Measurements from ENCODE around the gene HECA. TPM values are rescaled to one million over a fixed set of nuclear protein-coding genes. Genes with fewer than 3 reads are reported as not detected.

The HECA gene
- total and polyA plus RNA-seq, 2 of the 8 experiments (the other 6 are each of a cell fraction or from before 2014, with no cell fraction given), result 2.4 to 9.2 TPM

GRCh38 chr6:139165324-139165723, 30.4 kb downstream of the HECA start:
- no peak overlapping the region for H3K4me2 ChIP-seq (ENCODE audit: insufficient read depth in 1 of 2, low read depth in 2 of 2, low read length in 2 of 2)
- no peak overlapping the region for H2AFZ ChIP-seq (ENCODE audit: low read length)
- no peak overlapping the region for H2BK12ac ChIP-seq (ENCODE audit: low read depth, low read length)
- H2BK15ac ChIP-seq (ENCODE audit: low read length), result no peak overlapping the region
- H3K79me1 ChIP-seq (ENCODE audit: low read depth, low read length), result no peaks in the 10 kb centered on the region; the same call in 1 of the 2 replicates
- DNase-seq (ENCODE audit: low read depth in 1 of 2, low spot score in 2 of 2), result no peak
- H4K20me1 ChIP-seq (replicated peaks in 1 of 2; ENCODE audit: control insufficient read depth in 1 of 2, insufficient read depth in 2 of 2, low read length in 2 of 2), result peaks cover 0 to 5% of the 10 kb centered on the region in 2 experiments
- H3K18ac ChIP-seq (ENCODE audit: extremely low read depth, low read length), result no peak overlapping the region
- H3K4me3 ChIP-seq (ENCODE audit: extremely low read depth in 1 of 4, insufficient read depth in 2 of 4, low read depth in 3 of 4, low read length in 4 of 4), result no peak overlapping the region
- H2BK120ac ChIP-seq (replicated peaks; ENCODE audit: low read depth, low read length), result no peak overlapping the region
- ChIA-PET CTCF (ENCODE audit: partially characterized antibody) (interaction anchor here (0.6 to 2.4 kb wide), 6 partner anchors 9 to 92 kb away, joined by 3 to 6 read pairs (median 4); no protein-coding TSS in a partner anchor), POLR2A (ENCODE audit: partially characterized antibody) (interaction anchor here (1.0 kb wide), 1 partner anchor 209 kb away, joined by 3 read pairs; the partner anchor contains the start of gene CITED2)
- H4K91ac ChIP-seq (replicated peaks; ENCODE audit: insufficient read length, low read length), result no peak overlapping the region
- no peak overlapping the region for H3K23ac ChIP-seq (ENCODE audit: insufficient read length)
- no peak overlapping the region for H3K4ac ChIP-seq (replicated peaks; ENCODE audit: insufficient read length, low read depth, low read length)
- H3K4me1 ChIP-seq (replicated peaks in 1 of 4; ENCODE audit: control insufficient read depth in 3 of 4, insufficient read depth in 4 of 4, low read length in 3 of 4), result no peaks in the 10 kb centered on the region
- no peaks in the 10 kb centered on the region for H3K27me3 ChIP-seq (replicated peaks in 1 of 4; ENCODE audit: control insufficient read depth in 3 of 4, extremely low read depth in 1 of 4, insufficient read depth in 3 of 4, low read length in 3 of 4)
- peaks cover 0 to 6% (median 2%) of the 10 kb centered on the region in 4 experiments; a peak in 2 of 8 replicates for H3K36me3 ChIP-seq (ENCODE audit: control insufficient read depth in 2 of 4, insufficient read depth in 4 of 4, low read length in 3 of 4)
- H3K9ac ChIP-seq (replicated peaks in 1 of 4; ENCODE audit: extremely low read depth in 1 of 4, low read depth in 3 of 4, low read length in 3 of 4), result no peak overlapping the region
- H3K23me2 ChIP-seq (ENCODE audit: low read depth, low read length), result no peaks in the 10 kb centered on the region; the same call in 1 of the 2 replicates
- H2BK5ac ChIP-seq (ENCODE audit: low read depth, low read length), result no peak overlapping the region
- no peak overlapping the region for H2BK20ac ChIP-seq (ENCODE audit: low read length)
- no peaks in the 10 kb centered on the region for H3K9me3 ChIP-seq (ENCODE audit: insufficient read depth in 2 of 2, low read depth in 1 of 2, low read length in 1 of 2)
- no peak overlapping the region for H4K5ac ChIP-seq (ENCODE audit: insufficient read length, low read depth, low read length)
- H3K79me2 ChIP-seq (ENCODE audit: control insufficient read depth in 1 of 2, insufficient read depth in 2 of 2, low read length in 2 of 2), result no peaks in the 10 kb centered on the region; a peak in 2 of 4 replicates
- H3K56ac ChIP-seq (replicated peaks; ENCODE audit: insufficient read length, low read depth, low read length), result no peak overlapping the region
- H3K14ac ChIP-seq (ENCODE audit: insufficient read length), result no peak overlapping the region
- H3K27ac ChIP-seq (ENCODE audit: low read depth, low read length), result no peak overlapping the region
- H4K8ac ChIP-seq (ENCODE audit: extremely low read depth, insufficient read depth, low read length), result no peak overlapping the region
- FAIRE-seq, result no peak
- no peak overlapping the region for H2AK5ac ChIP-seq (ENCODE audit: low read depth, low read length)
- 90% methylated on average over 2 of the region's 2 CpGs; no CpG with 5 or more reads in 1 of the 2 experiments for WGBS, 2 experiments (ENCODE audit: extremely low coverage in 1 of 2, insufficient coverage in 1 of 2, insufficient read length in 1 of 2, insufficient replicate concordance in 2 of 2, low coverage in 1 of 2, low lambda C conversion rate in 2 of 2, missing lambda C conversion rate in 1 of 2)
- TF ChIP-seq HDAC6 (IDR thresholded peaks at IDR 0.05; ENCODE audit: low read depth, low read length), result no peak
- no peak for TF ChIP-seq CTCF (IDR thresholded peaks at IDR 0.05; ENCODE audit: control extremely low read depth in 1 of 3, insufficient read depth in 1 of 3, low read depth in 1 of 3, low read length in 3 of 3)
- no peak for TF ChIP-seq NANOG (IDR thresholded peaks at IDR 0.05; ENCODE audit: insufficient read depth, low read depth, low read length, poor library complexity, severe bottlenecking)
- no peak for TF ChIP-seq GTF2F1 (IDR thresholded peaks at IDR 0.05; ENCODE audit: borderline replicate concordance, low read depth, low read length)
- TF ChIP-seq BCL11A (IDR thresholded peaks at IDR 0.05; ENCODE audit: low read depth in 2 of 2, low read length in 2 of 2), result no peak
- TF ChIP-seq JUN (IDR thresholded peaks at IDR 0.05; ENCODE audit: low read depth, low read length), result no peak
- TF ChIP-seq FOSL1 (IDR thresholded peaks at IDR 0.05; ENCODE audit: insufficient read depth, low read depth, low read length), result no peak
- no peak for TF ChIP-seq SIX5 (IDR thresholded peaks at IDR 0.05; ENCODE audit: low read depth, low read length)
- no peak for TF ChIP-seq HDAC2 (IDR thresholded peaks at IDR 0.05; ENCODE audit: borderline replicate concordance in 1 of 2, low read depth in 2 of 2, low read length in 2 of 2)
